Measurements from ENCODE around the gene UTP11. TPM values are rescaled to one million over a fixed set of nuclear protein-coding genes. Genes with fewer than 3 reads are reported as not detected.
"Not testable (repeated sequence)": the region's sequence is repeated elsewhere in the genome, so short reads cannot be mapped to it uniquely, and the experiment has no call there.

Gene UTP11, protein sequence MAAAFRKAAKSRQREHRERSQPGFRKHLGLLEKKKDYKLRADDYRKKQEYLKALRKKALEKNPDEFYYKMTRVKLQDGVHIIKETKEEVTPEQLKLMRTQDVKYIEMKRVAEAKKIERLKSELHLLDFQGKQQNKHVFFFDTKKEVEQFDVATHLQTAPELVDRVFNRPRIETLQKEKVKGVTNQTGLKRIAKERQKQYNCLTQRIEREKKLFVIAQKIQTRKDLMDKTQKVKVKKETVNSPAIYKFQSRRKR
- total RNA-seq (2012; rRNA removed), result 61.4 and 67.7 TPM in 2 replicates

GRCh38 chr1:38012363-38013226 lies at the start of gene UTP11:
TSS of gene UTP11 (plus strand) at chr1:38012734. CDS start at chr1:38012803, 69 bp downstream.
- Histone ChIP-seq H3K4me3 (ENCODE audit: low read length) (peak within 1 kb of the TSS; percentile 86), H3K9me3 (replicated peaks; ENCODE audit: low read length) (no peaks in the 10 kb centered on the region), H3K9ac (ENCODE audit: low read depth, low read length) (peak within 1 kb of the TSS; percentile 96), H3K4me2 (ENCODE audit: low read length) (peak within 1 kb of the TSS; percentile 80), H3K27me3 (ENCODE audit: control insufficient read depth, insufficient read depth, low read length) (no peaks in the 10 kb centered on the region), H3K36me3 (ENCODE audit: insufficient read depth, low read length) (peaks cover 7% of the 10 kb centered on the region), H3K4me1 (ENCODE audit: control insufficient read depth, insufficient read depth, low read length) (peaks cover 34% of the 10 kb centered on the region)

- H3K4me1 ChIP-seq (ENCODE audit: control insufficient read depth, insufficient read depth, low read length); H3K9ac ChIP-seq (ENCODE audit: low read depth, low read length); H3K4me3 ChIP-seq (ENCODE audit: low read length); H3K27me3 ChIP-seq (ENCODE audit: control insufficient read depth, insufficient read depth, low read length); H3K4me2 ChIP-seq (ENCODE audit: low read length); H3K9me3 ChIP-seq (replicated peaks; ENCODE audit: low read length): not testable (repeated sequence)
- peaks cover 47% of the 10 kb centered on the region for H3K36me3 ChIP-seq (ENCODE audit: insufficient read depth, low read length)
Observed at GRCh38 chr1:37964106-37964505, 48.4 kb upstream of the UTP11 start.

GRCh38 chr1:37965301-37965700 lies 47.2 kb upstream of the UTP11 start:
- H3K27me3 ChIP-seq (ENCODE audit: control insufficient read depth, insufficient read depth, low read length), result no peaks in the 10 kb centered on the region
- no peak overlapping the region for H3K9ac ChIP-seq (ENCODE audit: low read depth, low read length)
- H3K4me2 ChIP-seq (ENCODE audit: low read length), result no peak overlapping the region
- H3K36me3 ChIP-seq (ENCODE audit: insufficient read depth, low read length), result peaks cover 49% of the 10 kb centered on the region
- H3K9me3 ChIP-seq (replicated peaks; ENCODE audit: low read length), result no peaks in the 10 kb centered on the region
- H3K4me1 ChIP-seq (ENCODE audit: control insufficient read depth, insufficient read depth, low read length), result no peaks in the 10 kb centered on the region
- no peak overlapping the region for H3K4me3 ChIP-seq (ENCODE audit: low read length)

- H3K36me3 ChIP-seq (ENCODE audit: insufficient read depth, low read length), result peaks cover 42% of the 10 kb centered on the region
- H3K4me2 ChIP-seq (ENCODE audit: low read length); H3K27me3 ChIP-seq (ENCODE audit: control insufficient read depth, insufficient read depth, low read length); H3K9me3 ChIP-seq (replicated peaks; ENCODE audit: low read length); H3K4me3 ChIP-seq (ENCODE audit: low read length); H3K4me1 ChIP-seq (ENCODE audit: control insufficient read depth, insufficient read depth, low read length); H3K9ac ChIP-seq (ENCODE audit: low read depth, low read length): not testable (repeated sequence)
Observed at GRCh38 chr1:37973684-37974083, 38.9 kb upstream of the UTP11 start.

DNA sequence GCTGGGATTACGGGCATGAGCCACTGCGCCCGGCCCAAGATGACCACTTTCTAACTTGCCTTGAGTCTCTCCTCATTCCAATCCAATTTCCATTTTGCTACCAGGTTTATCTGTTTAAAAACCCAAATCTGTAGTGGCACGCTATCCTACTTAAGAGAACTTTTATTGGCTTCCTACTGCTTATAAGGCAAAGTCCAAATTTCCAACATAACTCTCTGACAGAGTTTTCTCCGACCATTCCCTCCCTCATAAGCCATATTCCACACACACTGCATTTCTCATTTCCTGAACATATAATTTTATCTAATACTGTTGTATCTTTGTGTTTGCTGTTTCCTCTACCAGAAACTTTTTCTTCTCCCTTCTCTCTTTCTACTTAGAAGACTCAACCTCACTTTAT lies 38.0 kb upstream of the UTP11 start:
- H3K27me3 ChIP-seq (ENCODE audit: control insufficient read depth, insufficient read depth, low read length), result no peaks in the 10 kb centered on the region
- no peak overlapping the region for H3K9ac ChIP-seq (ENCODE audit: low read depth, low read length)
- H3K9me3 ChIP-seq (replicated peaks; ENCODE audit: low read length), result no peaks in the 10 kb centered on the region
- peaks cover 42% of the 10 kb centered on the region for H3K36me3 ChIP-seq (ENCODE audit: insufficient read depth, low read length)
- H3K4me2 ChIP-seq (ENCODE audit: low read length), result no peak overlapping the region
- no peak overlapping the region for H3K4me3 ChIP-seq (ENCODE audit: low read length)
- no peaks in the 10 kb centered on the region for H3K4me1 ChIP-seq (ENCODE audit: control insufficient read depth, insufficient read depth, low read length)

DNA sequence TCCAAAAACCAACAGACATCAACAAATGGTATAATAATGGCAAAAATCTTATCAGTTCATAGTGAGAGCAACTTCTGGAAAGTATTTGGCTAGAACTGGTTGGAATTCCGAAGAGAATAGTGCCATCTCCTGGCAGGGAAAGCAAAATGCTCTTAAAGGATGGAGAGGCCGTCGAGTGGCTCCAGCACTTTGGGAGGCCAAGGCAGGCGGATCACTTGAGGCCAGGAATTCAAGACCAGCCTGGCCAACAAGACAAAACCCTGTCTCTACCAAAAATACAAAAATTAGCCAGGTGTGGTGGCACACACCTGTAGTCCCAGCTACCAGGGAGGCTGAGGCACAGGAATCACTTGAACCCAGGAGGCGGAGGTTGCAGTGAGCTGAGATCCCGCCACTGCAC lies 37.5 kb upstream of the UTP11 start:
- H3K4me3 ChIP-seq (ENCODE audit: low read length); H3K4me1 ChIP-seq (ENCODE audit: control insufficient read depth, insufficient read depth, low read length); H3K4me2 ChIP-seq (ENCODE audit: low read length); H3K9me3 ChIP-seq (replicated peaks; ENCODE audit: low read length); H3K27me3 ChIP-seq (ENCODE audit: control insufficient read depth, insufficient read depth, low read length); H3K9ac ChIP-seq (ENCODE audit: low read depth, low read length): not testable (repeated sequence)
- peaks cover 41% of the 10 kb centered on the region for H3K36me3 ChIP-seq (ENCODE audit: insufficient read depth, low read length)

DNA sequence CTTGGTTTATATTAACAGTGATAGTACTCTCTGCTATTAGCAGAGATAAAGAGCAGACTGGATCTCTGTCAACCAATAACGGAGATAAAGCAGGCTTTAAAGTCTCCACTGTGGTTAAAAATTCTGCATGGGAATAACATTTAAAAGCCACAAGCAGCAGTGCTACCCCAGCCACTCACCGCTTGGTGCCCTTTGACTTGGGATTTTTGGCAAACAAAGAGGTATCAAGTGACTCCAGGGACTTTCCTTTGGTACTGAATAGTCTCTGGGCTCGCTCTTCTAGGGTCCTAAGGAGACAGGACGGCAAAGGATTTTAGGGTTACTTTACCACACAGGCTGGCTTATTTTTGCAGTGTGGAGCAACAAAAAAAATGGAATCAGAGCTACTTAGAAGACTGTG lies 34.0 kb upstream of the UTP11 start:
- Histone ChIP-seq H3K27me3 (ENCODE audit: control insufficient read depth, insufficient read depth, low read length) (no peaks in the 10 kb centered on the region), H3K9me3 (replicated peaks; ENCODE audit: low read length) (no peaks in the 10 kb centered on the region), H3K4me1 (ENCODE audit: control insufficient read depth, insufficient read depth, low read length) (no peaks in the 10 kb centered on the region), H3K4me2 (ENCODE audit: low read length) (no peak overlapping the region), H3K4me3 (ENCODE audit: low read length) (no peak overlapping the region), H3K9ac (ENCODE audit: low read depth, low read length) (no peak overlapping the region), H3K36me3 (ENCODE audit: insufficient read depth, low read length) (peaks cover 59% of the 10 kb centered on the region)

DNA sequence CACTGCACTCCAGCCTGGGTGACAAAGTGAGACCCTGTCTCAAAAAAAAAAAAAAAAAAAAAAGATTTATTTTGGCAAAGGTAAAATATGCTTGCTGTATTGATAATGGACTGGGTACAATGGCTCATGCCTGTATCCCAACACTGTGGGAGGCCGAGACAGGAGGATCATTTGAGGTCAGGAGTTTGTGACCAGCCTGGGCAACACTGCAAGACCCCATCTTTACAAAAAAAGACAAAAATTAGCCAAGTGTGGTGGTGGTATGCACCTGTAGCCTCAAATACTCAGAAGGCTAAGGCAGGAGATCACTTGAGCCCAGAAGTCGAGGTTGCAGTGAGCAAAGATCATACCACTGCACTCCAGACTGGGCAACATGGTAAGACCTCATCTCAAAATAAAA lies 29.0 kb upstream of the UTP11 start:
- peaks cover 70% of the 10 kb centered on the region for H3K36me3 ChIP-seq (ENCODE audit: insufficient read depth, low read length)

DNA sequence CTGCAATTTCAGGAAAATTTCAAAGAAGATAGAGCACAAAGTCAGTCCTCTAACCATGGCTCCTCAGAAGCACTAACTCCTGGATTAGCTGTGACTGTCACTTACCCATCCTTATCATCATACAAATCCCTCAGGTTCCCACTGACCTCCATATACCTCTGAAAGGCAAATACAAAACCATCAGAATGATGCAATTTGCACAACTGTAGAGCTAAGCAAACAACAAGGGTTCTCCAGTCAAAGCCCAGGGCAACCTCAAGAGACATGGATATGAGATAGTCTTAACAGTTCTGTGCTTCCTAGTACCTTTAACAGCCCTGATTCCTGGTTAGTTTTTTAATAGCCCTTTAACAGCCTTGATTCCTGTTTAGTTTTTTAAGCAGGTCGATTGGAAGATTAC lies 24.9 kb upstream of the UTP11 start:
- peaks cover 9% of the 10 kb centered on the region for H3K4me1 ChIP-seq (ENCODE audit: control insufficient read depth, insufficient read depth, low read length)
- no peak overlapping the region for H3K9ac ChIP-seq (ENCODE audit: low read depth, low read length)
- no peaks in the 10 kb centered on the region for H3K27me3 ChIP-seq (ENCODE audit: control insufficient read depth, insufficient read depth, low read length)
- peaks cover 38% of the 10 kb centered on the region for H3K36me3 ChIP-seq (ENCODE audit: insufficient read depth, low read length)
- H3K4me2 ChIP-seq (ENCODE audit: low read length), result no peak overlapping the region
- no peaks in the 10 kb centered on the region for H3K9me3 ChIP-seq (replicated peaks; ENCODE audit: low read length)
- H3K4me3 ChIP-seq (ENCODE audit: low read length), result no peak overlapping the region

More for the DNA sequence above, 29.0 kb upstream of the UTP11 start:
- Histone ChIP-seq H3K4me3 (ENCODE audit: low read length) (no peak overlapping the region), H3K4me1 (ENCODE audit: control insufficient read depth, insufficient read depth, low read length) (peaks cover 4% of the 10 kb centered on the region), H3K4me2 (ENCODE audit: low read length) (no peak overlapping the region), H3K9ac (ENCODE audit: low read depth, low read length) (no peak overlapping the region), H3K9me3 (replicated peaks; ENCODE audit: low read length) (no peaks in the 10 kb centered on the region), H3K27me3 (ENCODE audit: control insufficient read depth, insufficient read depth, low read length) (no peaks in the 10 kb centered on the region)

- Histone ChIP-seq H3K4me2 (ENCODE audit: low read length) (peak overlapping the region; percentile 77), H3K27me3 (ENCODE audit: control insufficient read depth, insufficient read depth, low read length) (no peaks in the 10 kb centered on the region), H3K9me3 (replicated peaks; ENCODE audit: low read length) (no peaks in the 10 kb centered on the region), H3K36me3 (ENCODE audit: insufficient read depth, low read length) (peaks cover 31% of the 10 kb centered on the region), H3K4me1 (ENCODE audit: control insufficient read depth, insufficient read depth, low read length) (peaks cover 9% of the 10 kb centered on the region), H3K4me3 (ENCODE audit: low read length) (peak overlapping the region; percentile 86), H3K9ac (ENCODE audit: low read depth, low read length) (peak overlapping the region; percentile 89)
Observed at GRCh38 chr1:37989361-37989930, 23.1 kb upstream of the UTP11 start.

DNA sequence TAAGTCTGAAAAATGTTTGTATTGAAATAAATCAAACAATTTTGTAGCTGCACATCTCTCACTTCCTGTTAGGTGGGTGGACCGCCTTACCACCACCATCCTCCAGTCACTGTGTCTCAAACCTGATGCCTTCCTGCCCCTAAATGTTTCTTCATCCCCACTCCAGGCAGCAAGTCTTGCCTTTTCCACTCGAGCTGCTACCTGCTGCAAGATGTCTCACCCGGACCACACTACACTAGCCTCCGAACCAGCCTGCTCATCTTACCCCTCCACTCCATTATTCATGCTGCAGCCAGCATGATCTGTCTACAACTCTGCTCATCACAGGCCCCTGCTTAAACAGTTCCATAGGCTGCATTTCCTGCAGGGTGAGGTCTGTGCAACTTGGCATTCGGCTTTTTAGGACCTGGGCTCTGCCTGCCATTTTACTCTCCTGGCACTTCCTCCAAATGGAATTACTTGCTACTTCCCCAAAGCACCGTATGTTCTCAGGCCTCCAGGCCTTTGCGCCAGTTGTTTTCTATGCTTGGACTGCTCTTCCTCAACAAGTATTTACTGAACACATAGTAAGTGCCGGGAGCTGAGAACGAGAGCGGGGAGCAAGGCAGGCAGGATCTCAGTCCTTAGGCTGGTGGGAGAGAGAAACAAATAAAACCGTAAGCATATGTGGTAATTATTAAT lies 17.5 kb upstream of the UTP11 start:
- Histone ChIP-seq H3K9me3 (replicated peaks; ENCODE audit: low read length) (no peaks in the 10 kb centered on the region), H3K36me3 (ENCODE audit: insufficient read depth, low read length) (peaks cover 39% of the 10 kb centered on the region), H3K4me1 (ENCODE audit: control insufficient read depth, insufficient read depth, low read length) (peaks cover 36% of the 10 kb centered on the region), H3K27me3 (ENCODE audit: control insufficient read depth, insufficient read depth, low read length) (no peaks in the 10 kb centered on the region), H3K4me3 (ENCODE audit: low read length) (no peak overlapping the region), H3K4me2 (ENCODE audit: low read length) (no peak overlapping the region), H3K9ac (ENCODE audit: low read depth, low read length) (no peak overlapping the region)
